Transverse colon (tissue), 4 donors: ENCODE measurements around the gene ASB5. TPM values are rescaled to one million over a fixed set of nuclear protein-coding genes. Genes with fewer than 3 reads are reported as not detected.
A peak's percentile ranks its signal among the peaks of the same experiment; 100 is the strongest.

Experiments used
- DNase-seq: peaks from one replicate; pipeline ENCODE4 v3.0.0-alpha.2; 2019
- H3K27ac ChIP-seq, 4 donors: fragments of 200-600 bp; sonication (generic); 2 replicates each; pipeline ENCODE4 v1.5.1; 2016 to 2018; ENCODE audit warnings: inconsistent platforms in 4 of 4
- H3K27me3 ChIP-seq: fragments of 200-600 bp; sonication (generic); 2 replicates; pipeline ENCODE4 v1.5.1; 2017; ENCODE audit warnings: inconsistent platforms
- H3K36me3 ChIP-seq, 4 donors: fragments of 200-600 bp; sonication (generic); 2 replicates each; pipeline ENCODE4 v1.5.1; 2017 to 2019; ENCODE audit warnings: inconsistent platforms in 4 of 4
- H3K4me1 ChIP-seq, 4 donors: fragments of 200-600 bp; sonication (generic); 2 replicates each; pipeline ENCODE4 v1.5.1; 2017 to 2020; ENCODE audit warnings: inconsistent platforms in 4 of 4
- H3K4me3 ChIP-seq, 4 donors: fragments of 200-600 bp; sonication (generic); 1 replicate in 1 of 4; 2 replicates in 3 of 4; pipeline versions ENCODE4 v1.5.1 to v1.6.1; 2017 to 2019; ENCODE audit warnings: inconsistent platforms in 4 of 4
- H3K9me3 ChIP-seq, 2 donors: fragments of 200-600 bp; sonication (generic); 2 replicates each; pipeline ENCODE4 v1.5.1; 2017 to 2019; ENCODE audit warnings: inconsistent platforms in 2 of 2
- CTCF ChIP-seq, 5 experiments: fragments of 200-600 bp in 3 of 5; fragments of 450-650 bp in 2 of 5; sonication (generic) in 3 of 5; IDR thresholded peaks; 1 replicate in 2 of 5; 2 replicates in 3 of 5; pipeline ENCODE4 v1.5.1; 2016 to 2017; ENCODE audit warnings: antibody characterized with exemption in 5 of 5, inconsistent platforms in 3 of 5, mild to moderate bottlenecking in 2 of 5, moderate library complexity in 1 of 5
- EP300 ChIP-seq: sonication (generic); formaldehyde crosslinking; IDR thresholded peaks from one replicate; pipeline ENCODE4 v1.6.1; 2017; ENCODE audit warnings: antibody characterized with exemption, low read depth
- POLR2A ChIP-seq: fragments of 450-650 bp; IDR thresholded peaks from one replicate; pipeline ENCODE4 v1.6.1; 2016; ENCODE audit warnings: antibody characterized with exemption, mild to moderate bottlenecking, moderate library complexity
- POLR2AphosphoS5 ChIP-seq, 3 donors: sonication (generic); formaldehyde crosslinking; IDR thresholded peaks; one replicate each; pipeline ENCODE4 v1.6.1; 2016; ENCODE audit warnings: antibody characterized with exemption in 3 of 3
- WGBS, 2 donors: methylation state at CpG; one replicate each; pipeline ENCODE4 v1.1.5; 2018; ENCODE audit warnings: low coverage in 1 of 2; 5-methylcytosine and 5-hydroxymethylcytosine counted together
- in situ Hi-C, 4 donors: fragments of 200-750 bp; cut with MboI; loops; one replicate each; pipeline versions ENCODE4 v1.15.0 to v1.15.1; 2017; ENCODE audit warnings: low sequenced_read_pairs in 3 of 4, low pct_ligation_motif_present in 1 of 4, low pct_unique_long_range_greater_than_20kb in 1 of 4
- intact Hi-C: fragments of 100-400 bp; cut with DNase I; formaldehyde crosslinking; loops from one replicate; pipeline ENCODE4 v1.15.1; 2023; ENCODE audit warnings: low total_unique reads
- total RNA-seq, 4 donors: library from RNA; depleted of rRNA; stranded (reverse); fragments of >200 nt; gene quantifications; one replicate each; pipeline ENCODE4 v1.1.0, GENCODE V29; 2016

The ASB5 gene
- total RNA-seq, 4 donors from 2014 or later: 1.4 to 3.8 (median 1.8) TPM; not detected in 1

GRCh38 chr4:176193126-176193525 lies 75.9 kb downstream of the ASB5 start:
- 35 to 41% methylated on average over 4 of the region's 4 CpGs for WGBS, 2 donors
- no peak for DNase-seq

GRCh38 chr4:176191974-176192373 lies 77.0 kb downstream of the ASB5 start:
- WGBS, 2 donors: 11% methylated on average over 1 of the region's 1 CpG; no CpG with 5 or more reads in 1 of the 2 donors
- TF ChIP-seq POLR2AphosphoS5 (IDR thresholded peaks at IDR 0.05) (no peak), EP300 (no peak), CTCF (IDR thresholded peaks at IDR 0.05) (no peak), POLR2A (no peak)
- H3K27me3 ChIP-seq: peaks cover 5% of the 10 kb centered on the region
- no peaks in the 10 kb centered on the region for H3K9me3 ChIP-seq
- no peaks in the 10 kb centered on the region for H3K36me3 ChIP-seq
- intact Hi-C loops: no loop called here
- peaks cover 0 to 14% (median 0%) of the 10 kb centered on the region in 4 donors for H3K4me1 ChIP-seq
- DNase-seq: no peak
- in situ Hi-C loops: loop anchor here in 1 of 4 donors (10.0 kb wide), 1 partner anchor 123 kb away; the partner anchor contains the start of gene SPCS3
- no peak overlapping the region for H3K4me3 ChIP-seq
- H3K27ac ChIP-seq: peak overlapping the region in 1 of 4 donors; percentile 12

More at GRCh38 chr4:176193126-176193525, 75.9 kb downstream of the ASB5 start:
- TF ChIP-seq POLR2AphosphoS5 (IDR thresholded peaks at IDR 0.05) (no peak), CTCF (IDR thresholded peaks at IDR 0.05) (no peak), EP300 (no peak), POLR2A (no peak)
- Histone ChIP-seq H3K4me3 (no peak overlapping the region), H3K36me3 (no peaks in the 10 kb centered on the region), H3K27me3 (peaks cover 5% of the 10 kb centered on the region), H3K27ac (no peak overlapping the region), H3K4me1 (peaks cover 0 to 18% (median 0%) of the 10 kb centered on the region in 4 donors), H3K9me3 (no peaks in the 10 kb centered on the region)
- in situ Hi-C loops: loop anchor here in 1 of 4 donors (10.0 kb wide), 1 partner anchor 122 kb away; the partner anchor contains the start of gene SPCS3
- intact Hi-C loops: no loop called here

GRCh38 chr4:176189891-176190795 lies 78.9 kb downstream of the ASB5 start:
- peak overlapping the region in 3 of 4 donors; percentile 19 to 31 (median 21) for H3K27ac ChIP-seq
- H3K36me3 ChIP-seq: no peaks in the 10 kb centered on the region
- peaks cover 0 to 9% (median 0%) of the 10 kb centered on the region in 4 donors for H3K4me1 ChIP-seq
- peaks cover 5% of the 10 kb centered on the region for H3K27me3 ChIP-seq
- TF ChIP-seq CTCF (IDR thresholded peaks at IDR 0.05): no peak
- TF ChIP-seq POLR2A: no peak
- no peak for TF ChIP-seq EP300
- TF ChIP-seq POLR2AphosphoS5 (IDR thresholded peaks at IDR 0.05): no peak
- intact Hi-C loops (no loop called here), in situ Hi-C loops (loop anchor here in 1 of 4 donors (10.0 kb wide), 1 partner anchor 125 kb away; the partner anchor contains the start of gene SPCS3)
- no peak for DNase-seq
- 65 to 67% methylated on average over 11 of the region's 11 CpGs for WGBS, 2 donors
- H3K9me3 ChIP-seq: no peaks in the 10 kb centered on the region
- no peak overlapping the region for H3K4me3 ChIP-seq

- in situ Hi-C loops (no loop called here), intact Hi-C loops (no loop called here)
- TF ChIP-seq POLR2A (no peak), EP300 (no peak), POLR2AphosphoS5 (IDR thresholded peaks at IDR 0.05) (no peak), CTCF (IDR thresholded peaks at IDR 0.05) (no peak)
- Histone ChIP-seq H3K36me3 (no peaks in the 10 kb centered on the region), H3K4me1 (peaks cover 0 to 4% (median 0%) of the 10 kb centered on the region in 4 donors), H3K27me3 (peaks cover 5% of the 10 kb centered on the region), H3K27ac (no peak overlapping the region), H3K9me3 (no peaks in the 10 kb centered on the region), H3K4me3 (no peak overlapping the region)
- DNase-seq: no peak
Observed at GRCh38 chr4:176188654-176189053, 80.4 kb downstream of the ASB5 start.
